Right cardiac atrium (tissue), 5 donors: Measurements from ENCODE around the gene THOC5. TPM values are rescaled to one million over a fixed set of nuclear protein-coding genes. Genes with fewer than 3 reads are reported as not detected.
"Not testable (repeated sequence)": the region's sequence is repeated elsewhere in the genome, so short reads cannot be mapped to it uniquely, and the experiment has no call there.

Experiments used
- ATAC-seq, 2 donors: fragments of 200-7000 bp; cut with Tn5 transposase; one replicate each; pipeline versions ENCODE4 v1.8.0 to v1.9.1; 2020; ENCODE audit warnings: moderate library complexity in 2 of 2, mild to moderate bottlenecking in 1 of 2
- DNase-seq, 3 donors: peaks; one replicate each; pipeline ENCODE4 v3.0.0-alpha.2; 2020
- H3K27ac ChIP-seq: one replicate; pipeline ENCODE4 v1.5.1; 2013; ENCODE audit warnings: mild to moderate bottlenecking, low read length, control low read depth, moderate library complexity
- H3K27me3 ChIP-seq: one replicate; pipeline ENCODE4 v1.6.1; 2013; ENCODE audit not compliant: control insufficient read depth, insufficient read depth
- H3K4me1 ChIP-seq: one replicate; pipeline ENCODE4 v1.6.1; 2013; ENCODE audit warnings: low read length; ENCODE audit not compliant: control insufficient read depth, insufficient read depth
- H3K4me3 ChIP-seq: one replicate; pipeline ENCODE4 v1.5.1; 2013; ENCODE audit warnings: low read length, control low read depth
- H3K9me3 ChIP-seq: one replicate; pipeline ENCODE4 v1.6.1; 2013; ENCODE audit warnings: low read length; ENCODE audit not compliant: control insufficient read depth
- WGBS: extraction: QIAGEN DNeasy Blood & Tissue Kit; methylation state at CpG from one replicate; pipeline ENCODE4 v1.1.7; 2013; 5-methylcytosine and 5-hydroxymethylcytosine counted together
- intact Hi-C, 4 donors: fragments of 100-400 bp; cut with DNase I; formaldehyde crosslinking; loops; one replicate each; pipeline versions ENCODE4 v1.11.0 to v1.14.0; 2022 to 2023
- long read RNA-seq, 4 donors: library from polyadenylated mRNA; unstranded; transcript quantifications; one replicate each; pipeline ENCODE4 v2.0.0, GENCODE V29; 2020 to 2021
- polyA plus RNA-seq: library from polyadenylated mRNA; stranded (reverse); fragments of 200-250 nt; gene quantifications from one replicate; pipeline ENCODE4 v1.2.3, GENCODE V29; 2013
- total RNA-seq, 4 donors: library from RNA; stranded (reverse); fragmentation: NEBNext Ultra II Directional; extraction: Animal tissue kit (Norgen Biotek cat#: 25700); gene quantifications; one replicate each; pipeline ENCODE4 v1.2.1, GENCODE V29; 2021
- donor health status: healthy with polysubstance abuse.
- donor health status: DM: no; HTN: yes; CAD: no.
- donor health status: DM: no; HTN: no; CAD: no.
- donor health status: DM: no; HTN: yes; CAD: no; lungs with severe emphysema.
- donor health status: DM: yes; HTN: yes; CAD: no.

The THOC5 gene
- total RNA-seq = 10 to 100 TPM; 31.0 to 58.9 (median 42.3) TPM
- 30.5 TPM for polyA plus RNA-seq
- long read RNA-seq, donor 1, full-length matches to known transcripts = 4 of 95 reads
- long read RNA-seq, donor 1, partial matches to known transcripts = 5 of 95 reads
- long read RNA-seq, donor 1, other reads (novel, unspliced or antisense) = 86 of 95 reads
- long read RNA-seq, donor 2, full-length matches to known transcripts = 3 of 39 reads
- long read RNA-seq, donor 2, partial matches to known transcripts = 3 of 39 reads
- long read RNA-seq, donor 2, other reads (novel, unspliced or antisense) = 33 of 39 reads
- long read RNA-seq, donor 3, full-length matches to known transcripts = 22 of 153 reads
- long read RNA-seq, donor 3, partial matches to known transcripts = 0 of 153 reads
- long read RNA-seq, donor 3, other reads (novel, unspliced or antisense) = 131 of 153 reads
- long read RNA-seq, donor 4, full-length matches to known transcripts = 9 of 42 reads
- long read RNA-seq, donor 4, partial matches to known transcripts = 0 of 42 reads
- long read RNA-seq, donor 4, other reads (novel, unspliced or antisense) = 33 of 42 reads

- ATAC-seq (peak; percentile 99), DNase-seq (peak; percentile 96 to 98 (median 98))
- H3K27me3 ChIP-seq = no peaks in the 10 kb centered on the region
- peaks cover 8% of the 10 kb centered on the region for H3K4me1 ChIP-seq
- H3K27ac ChIP-seq = peak within 1 kb of the TSS; percentile 76
- H3K4me3 ChIP-seq = peak within 1 kb of the TSS; percentile 78
- intact Hi-C loops = no loop called here
- no peaks in the 10 kb centered on the region for H3K9me3 ChIP-seq
- under 1% methylated on average over 44 of the region's 44 CpGs for WGBS
Measured at GRCh38 chr22:29553351-29554224, at the start of gene THOC5. Gene THOC5, minus strand, starts transcription at chr22:29553757. Its CDS starts 4,610 bp downstream, at chr22:29549147.

- no peak for ATAC-seq
- 95% methylated on average over 3 of the region's 3 CpGs for WGBS
- no peaks in the 10 kb centered on the region for H3K4me1 ChIP-seq
Measured at GRCh38 chr22:29598684-29599020, 45.1 kb upstream of the THOC5 start.

GRCh38 chr22:29597871-29598683 lies 44.5 kb upstream of the THOC5 start:
- H3K4me3 ChIP-seq, H3K9me3 ChIP-seq, H3K27me3 ChIP-seq, ATAC-seq, H3K27ac ChIP-seq, H3K4me1 ChIP-seq, intact Hi-C loops: not testable (repeated sequence)
- 93% methylated on average over 57 of the region's 57 CpGs for WGBS
- peak in 1 of 3 donors; percentile 58 for DNase-seq

More at GRCh38 chr22:29598684-29599020, 45.1 kb upstream of the THOC5 start:
- Histone ChIP-seq H3K9me3 (no peaks in the 10 kb centered on the region), H3K4me3 (no peak overlapping the region), H3K27me3 (no peaks in the 10 kb centered on the region), H3K27ac (no peak overlapping the region)
- intact Hi-C loops = no loop called here
- DNase-seq = no peak

DNA sequence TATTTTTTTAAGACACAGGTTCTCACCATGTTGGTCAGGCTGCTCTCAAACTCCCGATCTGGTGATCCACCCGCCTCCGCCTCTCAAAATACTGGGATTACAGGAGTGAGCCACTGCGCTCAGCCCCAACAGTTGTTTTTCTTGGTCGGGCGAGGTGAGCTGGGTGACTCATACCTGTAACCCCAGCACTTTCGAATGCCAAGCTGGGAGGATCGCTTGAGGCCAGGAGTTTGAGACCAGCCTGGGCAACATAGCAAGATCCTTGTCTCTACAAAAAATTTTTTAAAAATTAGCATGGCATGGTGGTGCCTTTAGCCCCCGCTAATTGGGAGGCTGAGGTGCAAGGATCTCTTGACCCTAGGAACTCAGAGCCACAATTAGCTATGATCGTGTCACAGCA lies 42.9 kb upstream of the THOC5 start:
- H3K27ac ChIP-seq = no peak overlapping the region
- H3K9me3 ChIP-seq = no peaks in the 10 kb centered on the region
- DNase-seq = no peak
- WGBS = 90% methylated on average over 10 of the region's 10 CpGs
- no peak overlapping the region for H3K4me3 ChIP-seq
- intact Hi-C loops = no loop called here
- no peaks in the 10 kb centered on the region for H3K4me1 ChIP-seq
- H3K27me3 ChIP-seq = no peaks in the 10 kb centered on the region
- ATAC-seq = no peak

DNA sequence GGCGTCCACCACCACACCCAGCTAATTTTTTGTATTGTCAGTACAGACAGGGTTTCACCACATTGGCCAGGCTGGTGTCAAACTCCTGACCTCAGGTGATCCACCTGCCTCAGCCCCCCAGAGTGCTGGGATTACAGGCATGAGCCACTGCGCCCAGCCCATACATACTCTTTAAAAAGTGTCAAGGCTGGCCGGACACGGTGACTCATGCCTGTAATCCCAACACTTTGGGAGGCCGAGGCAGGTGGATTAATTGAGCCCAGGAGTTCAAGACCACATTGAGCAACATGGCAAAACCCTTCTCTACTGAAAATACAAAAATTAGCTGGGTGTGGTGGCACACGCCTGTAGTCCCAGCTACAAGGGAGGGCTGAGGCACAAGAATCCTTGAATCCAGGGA lies 40.9 kb upstream of the THOC5 start:
- DNase-seq, H3K9me3 ChIP-seq, intact Hi-C loops, H3K4me1 ChIP-seq, ATAC-seq, H3K4me3 ChIP-seq, H3K27ac ChIP-seq, H3K27me3 ChIP-seq: not testable (repeated sequence)
- WGBS = 92% methylated on average over 6 of the region's 6 CpGs

DNA sequence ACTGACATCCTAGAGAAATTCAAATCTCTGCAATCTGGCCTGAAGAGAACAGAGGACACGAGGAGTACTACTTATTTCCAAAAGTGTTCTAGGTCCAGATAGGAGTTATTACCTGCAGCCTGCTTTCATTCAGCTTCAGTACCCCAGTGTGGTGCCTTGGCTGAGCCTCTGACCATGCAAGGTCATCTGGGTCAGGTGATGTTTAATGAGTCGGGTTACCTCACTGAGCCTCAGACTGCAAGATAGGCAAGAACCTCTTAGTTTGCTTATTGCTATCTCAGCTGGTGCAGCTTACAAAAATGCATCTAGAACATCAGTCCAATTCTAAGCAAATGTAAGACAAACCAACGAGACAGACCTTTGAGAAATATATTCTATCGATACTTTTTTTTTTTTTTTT lies 40.4 kb upstream of the THOC5 start:
- ATAC-seq = no peak
- H3K4me3 ChIP-seq = no peak overlapping the region
- no peak overlapping the region for H3K27ac ChIP-seq
- intact Hi-C loops = no loop called here
- no peaks in the 10 kb centered on the region for H3K9me3 ChIP-seq
- WGBS = 73% methylated on average over 4 of the region's 4 CpGs
- no peak for DNase-seq
- H3K27me3 ChIP-seq = no peaks in the 10 kb centered on the region
- no peaks in the 10 kb centered on the region for H3K4me1 ChIP-seq

DNA sequence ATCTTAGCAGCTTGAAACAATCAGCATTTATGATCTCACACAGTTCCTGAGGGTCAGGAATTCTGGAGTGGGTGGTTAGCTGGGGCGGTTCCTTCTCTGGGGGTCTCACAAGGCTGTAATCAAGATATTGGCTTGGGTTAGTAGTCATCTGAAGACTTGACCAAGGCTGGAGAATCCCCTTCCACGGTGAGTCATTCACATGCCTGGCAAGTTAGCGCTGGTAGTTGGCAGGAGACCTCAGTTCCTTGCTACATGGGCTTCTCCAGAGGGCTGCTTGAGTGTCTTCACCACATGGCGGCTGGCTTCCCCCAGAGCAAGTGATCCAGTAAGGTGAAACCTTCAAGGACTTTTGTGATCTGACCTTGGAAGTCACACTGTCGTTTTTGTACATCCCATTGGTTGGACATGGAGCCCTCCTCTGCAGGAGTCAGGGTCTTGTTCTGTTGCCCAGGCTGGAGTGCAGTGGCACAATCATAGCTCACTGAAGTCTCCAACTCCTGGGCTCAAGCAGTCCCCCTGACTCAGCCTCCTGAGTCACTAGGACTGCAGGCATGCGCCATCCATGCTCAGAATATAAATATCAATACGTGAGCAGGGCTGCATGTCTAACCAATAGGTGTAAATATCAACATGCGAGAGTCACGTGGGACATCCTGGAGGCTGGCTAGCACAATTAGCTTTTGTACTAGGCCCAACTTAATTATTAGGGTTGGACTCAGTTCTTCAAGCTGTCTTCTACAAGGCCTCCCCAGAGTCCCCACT lies 34.6 kb upstream of the THOC5 start:
- Histone ChIP-seq H3K4me3 (no peak overlapping the region), H3K4me1 (no peaks in the 10 kb centered on the region), H3K9me3 (no peaks in the 10 kb centered on the region), H3K27ac (no peak overlapping the region), H3K27me3 (no peaks in the 10 kb centered on the region)
- intact Hi-C loops = no loop called here
- ATAC-seq (no peak), DNase-seq (no peak)
- WGBS = 78% methylated on average over 9 of the region's 9 CpGs

DNA sequence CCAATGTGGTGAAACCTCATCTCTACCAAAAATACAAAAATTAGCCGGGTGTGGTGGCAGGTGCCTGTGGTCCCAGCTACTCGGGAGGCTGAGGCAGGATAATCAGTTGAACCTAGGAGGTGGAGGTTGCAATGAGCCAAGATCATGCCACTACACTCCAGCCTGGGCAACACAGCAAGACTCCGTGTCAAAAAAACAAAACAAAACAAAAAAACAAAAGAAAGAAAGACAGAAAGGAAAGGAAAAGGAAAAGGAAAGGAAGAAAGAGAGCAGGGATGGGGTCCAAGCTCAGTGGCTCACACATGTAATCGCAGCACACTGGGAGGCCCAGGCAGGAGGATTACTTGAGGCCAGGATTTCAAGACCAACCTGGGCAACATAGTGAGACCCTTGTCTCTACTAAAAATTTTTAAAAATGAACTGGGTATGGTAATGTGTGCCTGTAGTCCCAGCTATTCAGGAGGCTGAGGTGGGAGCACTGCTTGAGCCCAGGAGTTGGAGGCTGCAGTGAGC lies 32.7 kb upstream of the THOC5 start:
- DNase-seq, H3K27me3 ChIP-seq, H3K9me3 ChIP-seq, intact Hi-C loops, ATAC-seq, H3K4me3 ChIP-seq, H3K27ac ChIP-seq, H3K4me1 ChIP-seq: not testable (repeated sequence)
- 93% methylated on average over 4 of the region's 4 CpGs for WGBS

GRCh38 chr22:29584975-29585374 lies 31.4 kb upstream of the THOC5 start:
- Histone ChIP-seq H3K4me3 (no peak overlapping the region), H3K27ac (no peak overlapping the region), H3K4me1 (peaks cover 5% of the 10 kb centered on the region), H3K27me3 (no peaks in the 10 kb centered on the region), H3K9me3 (no peaks in the 10 kb centered on the region)
- WGBS = 94% methylated on average over 5 of the region's 5 CpGs
- intact Hi-C loops = no loop called here
- DNase-seq (no peak), ATAC-seq (no peak)

- Histone ChIP-seq H3K9me3 (no peaks in the 10 kb centered on the region), H3K27ac (no peak overlapping the region), H3K4me1 (peaks cover 5% of the 10 kb centered on the region), H3K27me3 (no peaks in the 10 kb centered on the region), H3K4me3 (no peak overlapping the region)
- DNase-seq (no peak), ATAC-seq (no peak)
- WGBS = 88% methylated on average over 12 of the region's 12 CpGs
- intact Hi-C loops = no loop called here
Measured at GRCh38 chr22:29581799-29582198, 28.2 kb upstream of the THOC5 start.
